ENCODE results near the gene CNR1. TPM values are rescaled to one million over a fixed set of nuclear protein-coding genes. Genes with fewer than 3 reads are reported as not detected.

The CNR1 gene
- total RNA-seq, 1 experiment from 2014 or later: not detected

DNA sequence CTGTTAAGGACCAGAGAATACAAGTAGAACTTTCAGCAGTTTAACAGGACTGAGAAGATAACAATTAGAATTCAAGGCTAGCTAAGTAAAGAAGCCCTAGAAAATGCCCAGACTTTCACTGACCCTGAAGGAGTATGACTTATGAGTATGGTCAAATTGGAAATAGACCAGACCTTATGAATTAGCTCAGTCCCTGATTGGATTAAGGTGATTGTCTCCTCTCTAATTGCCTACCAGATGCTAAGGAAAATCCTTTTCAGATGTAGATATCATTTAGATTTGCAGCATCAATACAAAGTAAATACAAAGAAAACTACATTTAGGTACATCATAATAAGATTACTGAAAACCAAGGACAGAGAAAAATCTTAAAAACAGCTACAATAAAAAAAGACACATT, 58.9 kb downstream of the CNR1 start:
- intact Hi-C loops (cut with micrococcal nuclease; ENCODE audit: unreplicated experiment): no loop called here
- Histone ChIP-seq H3K36me3 (ENCODE audit: insufficient read depth, low read length, poor library complexity, severe bottlenecking) (no peaks in the 10 kb centered on the region), H3K9me3 (ENCODE audit: low read depth, low read length, poor library complexity, severe bottlenecking) (no peaks in the 10 kb centered on the region), H3K4me1 (ENCODE audit: insufficient read depth, low read length, poor library complexity, severe bottlenecking) (no peaks in the 10 kb centered on the region), H3K27ac (ENCODE audit: low read depth, low read length, poor library complexity, severe bottlenecking) (no peak overlapping the region), H3K27me3 (replicated peaks; ENCODE audit: insufficient read depth, low read depth, low read length, poor library complexity) (no peaks in the 10 kb centered on the region), H3K4me3 (ENCODE audit: low read depth, low read length, poor library complexity, severe bottlenecking) (no peak overlapping the region)
- POLR2A ChIA-PET (ENCODE audit: low non-redundant PET): no interaction called here
- CTCF ChIA-PET: no interaction called here
- TF ChIP-seq EZH2 (IDR thresholded peaks at IDR 0.05; ENCODE audit: borderline replicate concordance, low read depth, low read length, poor library complexity, severe bottlenecking) (no peak), CTCF (conservative IDR thresholded peaks at IDR 0.05; ENCODE audit: low read depth, low read length) (no peak)
- BruUV-seq (replicated peaks): no TSS peak
- no peak for DNase-seq (ENCODE audit: low spot score)

DNA sequence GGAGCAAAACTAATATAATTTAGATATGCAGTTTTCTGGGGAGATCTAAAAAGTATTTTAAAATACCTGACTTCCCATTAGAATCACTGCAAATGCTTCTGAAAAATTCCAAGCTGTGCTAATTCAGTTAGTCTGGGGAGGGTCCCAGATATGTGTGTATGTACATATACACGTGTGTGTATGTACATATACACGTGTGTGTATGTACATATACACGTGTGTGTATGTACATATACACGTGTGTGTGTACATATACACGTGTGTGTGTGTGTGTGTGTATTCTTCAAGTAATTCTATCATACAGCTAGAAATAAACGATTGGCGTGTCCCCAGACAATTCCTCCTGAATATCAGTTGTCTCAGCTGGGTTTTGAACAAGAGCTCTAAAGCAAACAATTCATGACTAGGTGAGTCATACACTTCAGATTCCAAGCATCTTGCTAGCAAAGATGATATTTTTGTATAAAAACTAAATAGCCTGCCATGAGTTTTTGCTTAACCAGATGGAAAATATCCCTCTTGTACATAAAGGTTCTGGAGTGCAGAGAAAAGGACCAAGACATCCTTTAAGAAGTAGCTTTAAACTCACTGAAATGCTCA, 60.3 kb downstream of the CNR1 start:
- CTCF ChIA-PET: no interaction called here
- BruUV-seq (replicated peaks): no TSS peak
- Histone ChIP-seq H3K27me3 (replicated peaks; ENCODE audit: insufficient read depth, low read depth, low read length, poor library complexity) (peaks cover 12% of the 10 kb centered on the region), H3K4me1 (ENCODE audit: insufficient read depth, low read length, poor library complexity, severe bottlenecking) (no peaks in the 10 kb centered on the region), H3K27ac (ENCODE audit: low read depth, low read length, poor library complexity, severe bottlenecking) (no peak overlapping the region), H3K36me3 (ENCODE audit: insufficient read depth, low read length, poor library complexity, severe bottlenecking) (no peaks in the 10 kb centered on the region), H3K4me3 (ENCODE audit: low read depth, low read length, poor library complexity, severe bottlenecking) (no peak overlapping the region), H3K9me3 (ENCODE audit: low read depth, low read length, poor library complexity, severe bottlenecking) (no peaks in the 10 kb centered on the region)
- DNase-seq (ENCODE audit: low spot score): no peak
- TF ChIP-seq EZH2 (IDR thresholded peaks at IDR 0.05; ENCODE audit: borderline replicate concordance, low read depth, low read length, poor library complexity, severe bottlenecking): no peak
- no peak for TF ChIP-seq CTCF (conservative IDR thresholded peaks at IDR 0.05; ENCODE audit: low read depth, low read length)
- POLR2A ChIA-PET (ENCODE audit: low non-redundant PET): no interaction called here
- intact Hi-C loops (cut with micrococcal nuclease; ENCODE audit: unreplicated experiment): no loop called here

Other genes with a start within 250 kb of the CNR1 start
- gene SPACA1, start 118.5 kb downstream of the CNR1 start, total RNA-seq (2021): not detected in 2 replicates

Data from A673 (cell line).